ENCODE measurements around the gene TIMP4.

DNA sequence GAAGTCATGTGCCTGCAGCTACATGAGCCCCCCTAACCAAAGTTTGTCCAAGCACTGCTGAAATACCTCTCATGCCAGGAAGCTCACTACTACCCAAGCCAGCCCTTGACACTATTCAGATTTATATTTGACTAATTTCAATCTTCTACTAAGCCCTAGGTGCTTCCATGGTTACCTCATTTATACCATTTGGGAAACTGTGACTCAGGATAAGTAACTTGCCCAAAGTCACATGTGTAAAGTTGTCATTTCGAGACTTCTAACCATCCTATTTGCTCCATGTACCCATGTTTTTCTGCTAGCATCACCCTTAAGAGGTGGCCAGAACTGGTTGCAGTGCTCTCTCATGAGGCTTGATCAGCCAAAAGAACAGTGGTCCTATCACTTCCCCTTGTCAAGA, 20.7 kb upstream of the TIMP4 start:
- TF ChIP-seq, protein P1, sequence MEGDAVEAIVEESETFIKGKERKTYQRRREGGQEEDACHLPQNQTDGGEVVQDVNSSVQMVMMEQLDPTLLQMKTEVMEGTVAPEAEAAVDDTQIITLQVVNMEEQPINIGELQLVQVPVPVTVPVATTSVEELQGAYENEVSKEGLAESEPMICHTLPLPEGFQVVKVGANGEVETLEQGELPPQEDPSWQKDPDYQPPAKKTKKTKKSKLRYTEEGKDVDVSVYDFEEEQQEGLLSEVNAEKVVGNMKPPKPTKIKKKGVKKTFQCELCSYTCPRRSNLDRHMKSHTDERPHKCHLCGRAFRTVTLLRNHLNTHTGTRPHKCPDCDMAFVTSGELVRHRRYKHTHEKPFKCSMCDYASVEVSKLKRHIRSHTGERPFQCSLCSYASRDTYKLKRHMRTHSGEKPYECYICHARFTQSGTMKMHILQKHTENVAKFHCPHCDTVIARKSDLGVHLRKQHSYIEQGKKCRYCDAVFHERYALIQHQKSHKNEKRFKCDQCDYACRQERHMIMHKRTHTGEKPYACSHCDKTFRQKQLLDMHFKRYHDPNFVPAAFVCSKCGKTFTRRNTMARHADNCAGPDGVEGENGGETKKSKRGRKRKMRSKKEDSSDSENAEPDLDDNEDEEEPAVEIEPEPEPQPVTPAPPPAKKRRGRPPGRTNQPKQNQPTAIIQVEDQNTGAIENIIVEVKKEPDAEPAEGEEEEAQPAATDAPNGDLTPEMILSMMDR (IDR thresholded peaks at IDR 0.05) = no peak
- TF ChIP-seq POLR2A (IDR thresholded peaks at IDR 0.05) = no peak
